HEK293 (cell line): Measurements from ENCODE around the gene RNF121.

Experiments
- CTCF ChIA-PET: fragments of 350-600 bp; formaldehyde crosslinking; extraction: SDS; loops from one replicate; lab custom pipeline; 2021; ENCODE audit warnings: antibody characterized with exemption; lab: Yijun Ruan, JAX
- POLR2A ChIA-PET: fragments of 300-600 bp; formaldehyde crosslinking; extraction: SDS; loops from one replicate; lab custom pipeline; 2020; ENCODE audit warnings: antibody characterized with exemption, inconsistent platforms; lab: Yijun Ruan, JAX
- H3K27ac ChIP-seq: fragments of 200-500 bp; sonication (Bioruptor generic); 2 replicates; pipeline ENCODE4 v1.5.1; 2014; ENCODE audit warnings: low read depth, low read length, control low read depth, inconsistent platforms; ENCODE audit errors: extremely low read depth
- H3K36me3 ChIP-seq, 2 experiments: fragments of 200-500 bp in 1 of 2; sonication (Bioruptor generic) in 1 of 2; 1 replicate in 1 of 2; 2 replicates in 1 of 2; pipeline ENCODE4 v1.5.1; 2014 to 2017; ENCODE audit warnings: inconsistent platforms in 2 of 2, low read length in 2 of 2; ENCODE audit not compliant: control insufficient read depth in 2 of 2, insufficient read depth in 1 of 2
- H3K4me1 ChIP-seq: fragments of 200-500 bp; sonication (Bioruptor generic); 2 replicates; pipeline ENCODE4 v1.5.1; 2014; ENCODE audit warnings: mild to moderate bottlenecking, low read length, inconsistent platforms; ENCODE audit not compliant: control insufficient read depth, insufficient read depth
- H3K4me3 ChIP-seq: 2 replicates; pipeline ENCODE4 v1.5.1; 2011; ENCODE audit warnings: low read depth, mild to moderate bottlenecking, control low read depth, low read length, moderate library complexity
- H3K9me3 ChIP-seq: fragments of 200-500 bp; sonication (Bioruptor generic); 2 replicates; pipeline ENCODE4 v1.5.1; 2014; ENCODE audit warnings: low read depth, low read length, inconsistent platforms; ENCODE audit not compliant: control insufficient read depth, insufficient read depth
- KLF8 ChIP-seq: fragments of 450-650 bp; formaldehyde crosslinking; IDR thresholded peaks from 2 replicates; pipeline ENCODE4 v1.5.1; 2016; ENCODE audit warnings: missing biosample characterization, missing genetic modification characterization
- PRDM6 ChIP-seq: fragments of 450-650 bp; formaldehyde crosslinking; IDR thresholded peaks from 2 replicates; pipeline ENCODE4 v1.5.1; 2017; ENCODE audit warnings: missing biosample characterization, missing genetic modification characterization
- RBAK ChIP-seq: fragments of 450-650 bp; formaldehyde crosslinking; IDR thresholded peaks from 2 replicates; pipeline ENCODE4 v1.5.1; 2016; ENCODE audit warnings: missing biosample characterization, missing genetic modification characterization
- WT1 ChIP-seq: fragments of 450-650 bp; formaldehyde crosslinking; IDR thresholded peaks from 2 replicates; pipeline ENCODE4 v1.5.1; 2016; ENCODE audit warnings: missing biosample characterization, missing genetic modification characterization
- ZBTB44 ChIP-seq: fragments of 450-650 bp; IDR thresholded peaks from 2 replicates; pipeline ENCODE4 v1.5.1; 2018; ENCODE audit warnings: missing biosample characterization, mild to moderate bottlenecking, missing genetic modification characterization
- ZBTB7A ChIP-seq: fragments of 450-650 bp; formaldehyde crosslinking; IDR thresholded peaks from 2 replicates; pipeline ENCODE4 v1.5.1; 2016; ENCODE audit warnings: low read depth, missing biosample characterization, missing genetic modification characterization
- ZEB2 ChIP-seq: fragments of 450-650 bp; formaldehyde crosslinking; IDR thresholded peaks from 2 replicates; pipeline ENCODE4 v1.5.1; 2016; ENCODE audit warnings: missing biosample characterization, missing genetic modification characterization
- ZNF2 ChIP-seq: fragments of 450-650 bp; formaldehyde crosslinking; IDR thresholded peaks from 2 replicates; pipeline ENCODE4 v1.5.1; 2016; ENCODE audit warnings: missing biosample characterization, missing genetic modification characterization
- ZNF202 ChIP-seq: fragments of 450-650 bp; formaldehyde crosslinking; IDR thresholded peaks from 2 replicates; pipeline ENCODE4 v1.5.1; 2016; ENCODE audit warnings: missing biosample characterization, missing genetic modification characterization, borderline replicate concordance
- ZNF211 ChIP-seq: fragments of 450-650 bp; formaldehyde crosslinking; IDR thresholded peaks from 2 replicates; pipeline ENCODE4 v1.5.1; 2016; ENCODE audit warnings: low read depth, missing biosample characterization, missing genetic modification characterization
- ZNF23 ChIP-seq: fragments of 450-650 bp; formaldehyde crosslinking; IDR thresholded peaks from 2 replicates; pipeline ENCODE4 v1.5.1; 2016; ENCODE audit warnings: missing biosample characterization, missing genetic modification characterization, borderline replicate concordance
- ZNF24 ChIP-seq: fragments of 450-650 bp; formaldehyde crosslinking; IDR thresholded peaks from 2 replicates; pipeline ENCODE4 v1.5.1; 2016; ENCODE audit warnings: missing biosample characterization, missing genetic modification characterization
- ZNF26 ChIP-seq: fragments of 450-650 bp; formaldehyde crosslinking; IDR thresholded peaks from 2 replicates; pipeline ENCODE4 v1.5.1; 2016; ENCODE audit warnings: missing biosample characterization, missing genetic modification characterization
- ZNF398 ChIP-seq: fragments of 450-650 bp; formaldehyde crosslinking; IDR thresholded peaks from 2 replicates; pipeline ENCODE4 v1.5.1; 2017; ENCODE audit warnings: missing biosample characterization, missing genetic modification characterization
- ZNF404 ChIP-seq: fragments of 450-650 bp; formaldehyde crosslinking; IDR thresholded peaks from 2 replicates; pipeline ENCODE4 v1.5.1; 2017; ENCODE audit warnings: missing biosample characterization, missing genetic modification characterization
- ZNF544 ChIP-seq: fragments of 450-650 bp; formaldehyde crosslinking; IDR thresholded peaks from 2 replicates; pipeline ENCODE4 v1.5.0; 2017; ENCODE audit warnings: missing biosample characterization, missing genetic modification characterization
- ZNF677 ChIP-seq: fragments of 450-650 bp; IDR thresholded peaks from 2 replicates; pipeline ENCODE4 v1.5.0; 2018; ENCODE audit warnings: missing biosample characterization, mild to moderate bottlenecking, missing genetic modification characterization, moderate library complexity
- ZNF791 ChIP-seq: fragments of 450-650 bp; formaldehyde crosslinking; IDR thresholded peaks from 2 replicates; pipeline ENCODE4 v1.5.1; 2016; ENCODE audit warnings: missing biosample characterization, missing genetic modification characterization
- TF ChIP-seq, protein P1 (sequence below): fragments of 450-650 bp; formaldehyde crosslinking; IDR thresholded peaks from 2 replicates; pipeline ENCODE4 v1.5.1; 2016; ENCODE audit warnings: missing biosample characterization, missing genetic modification characterization

RNF121 gene

DNA sequence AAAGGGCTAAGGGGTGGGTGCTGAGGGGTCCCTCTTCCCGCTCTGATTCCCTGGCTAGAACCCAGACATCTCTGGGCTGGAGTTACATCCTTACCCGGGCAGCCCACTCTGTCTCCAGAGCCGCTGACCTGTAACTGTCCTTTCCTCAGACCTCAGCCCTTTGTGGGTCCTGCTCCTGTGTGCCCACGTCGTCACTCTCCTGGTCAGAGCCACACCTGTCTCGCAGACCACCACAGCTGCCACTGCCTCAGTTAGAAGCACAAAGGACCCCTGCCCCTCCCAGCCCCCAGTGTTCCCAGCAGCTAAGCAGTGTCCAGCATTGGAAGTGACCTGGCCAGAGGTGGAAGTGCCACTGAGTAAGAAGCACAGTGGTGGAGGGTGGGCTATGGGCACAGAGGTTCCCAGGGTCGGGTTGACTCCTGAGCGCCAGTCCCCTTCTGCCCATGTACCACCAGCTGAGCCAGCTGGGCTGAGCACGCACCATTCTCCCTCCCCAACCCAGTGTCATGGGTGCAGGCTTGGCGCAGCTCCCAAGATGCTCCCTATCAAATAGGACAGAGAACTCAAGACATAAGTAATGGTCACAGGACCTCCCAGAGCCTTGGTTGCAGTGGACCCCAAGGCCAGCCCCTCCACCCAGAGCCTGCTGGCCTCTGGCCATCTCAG, 71.5 kb downstream of the RNF121 start:
- Histone ChIP-seq H3K36me3 (peaks cover 0 to 64% of the 10 kb centered on the region in 2 experiments; a peak in 1 of 3 replicates), H3K4me1 (no peaks in the 10 kb centered on the region), H3K4me3 (no peak overlapping the region), H3K27ac (no peak overlapping the region)
- ChIA-PET POLR2A (interaction anchor here (0.6 to 1.8 kb wide), 2 partner anchors 14 to 17 kb away, joined by 3 to 4 read pairs; no protein-coding TSS in a partner anchor), CTCF (interaction anchor here (0.8 to 1.3 kb wide), 4 partner anchors 22 to 25 kb away, joined by 4 to 6 read pairs (median 4); no protein-coding TSS in a partner anchor)
- TF ChIP-seq PRDM6 (tag by site-specific recombination): no peak
- TF ChIP-seq WT1 (tag by site-specific recombination): no peak
- TF ChIP-seq ZNF26 (tag by site-specific recombination): no peak
- TF ChIP-seq, protein P1, sequence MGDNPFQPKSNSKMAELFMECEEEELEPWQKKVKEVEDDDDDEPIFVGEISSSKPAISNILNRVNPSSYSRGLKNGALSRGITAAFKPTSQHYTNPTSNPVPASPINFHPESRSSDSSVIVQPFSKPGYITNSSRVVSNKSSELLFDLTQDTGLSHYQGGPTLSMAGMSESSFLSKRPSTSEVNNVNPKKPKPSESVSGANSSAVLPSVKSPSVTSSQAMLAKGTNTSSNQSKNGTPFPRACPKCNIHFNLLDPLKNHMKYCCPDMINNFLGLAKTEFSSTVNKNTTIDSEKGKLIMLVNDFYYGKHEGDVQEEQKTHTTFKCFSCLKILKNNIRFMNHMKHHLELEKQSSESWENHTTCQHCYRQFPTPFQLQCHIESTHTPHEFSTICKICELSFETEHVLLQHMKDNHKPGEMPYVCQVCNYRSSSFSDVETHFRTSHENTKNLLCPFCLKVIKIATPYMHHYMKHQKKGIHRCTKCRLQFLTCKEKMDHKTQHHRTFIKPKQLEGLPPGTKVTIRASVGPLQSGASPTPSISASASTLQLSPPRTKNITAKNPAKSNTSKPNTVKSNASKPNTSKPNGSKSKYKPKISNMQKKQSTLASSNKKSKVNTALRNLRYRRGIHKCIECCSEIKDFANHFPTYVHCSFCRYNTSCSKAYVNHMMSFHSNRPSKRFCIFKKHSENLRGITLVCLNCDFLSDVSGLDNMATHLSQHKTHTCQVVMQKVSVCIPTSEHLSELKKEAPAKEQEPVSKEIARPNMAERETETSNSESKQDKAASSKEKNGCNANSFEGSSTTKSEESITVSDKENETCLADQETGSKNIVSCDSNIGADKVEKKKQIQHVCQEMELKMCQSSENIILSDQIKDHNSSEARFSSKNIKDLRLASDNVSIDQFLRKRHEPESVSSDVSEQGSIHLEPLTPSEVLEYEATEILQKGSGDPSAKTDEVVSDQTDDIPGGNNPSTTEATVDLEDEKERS (tag by site-specific recombination): no peak
- TF ChIP-seq RBAK (tag by site-specific recombination): no peak
- TF ChIP-seq ZNF791: no peak
- TF ChIP-seq, all 188 proteins: peak for 0
- H3K9me3 ChIP-seq: no peaks in the 10 kb centered on the region

GRCh38 chr11:72001285-72001684, 72.4 kb downstream of the RNF121 start:
- no peaks in the 10 kb centered on the region for H3K4me1 ChIP-seq
- POLR2A ChIA-PET: interaction anchor here (1.8 kb wide), 1 partner anchor 13 kb away, joined by 4 read pairs; no protein-coding TSS in a partner anchor
- TF ChIP-seq ZNF211 (tag by site-specific recombination) (no peak), ZEB2 (tag by site-specific recombination) (no peak), ZNF2 (no peak), ZNF404 (tag by site-specific recombination) (no peak), ZNF23 (tag by site-specific recombination) (no peak), ZBTB7A (tag by site-specific recombination) (no peak), ZBTB44 (tag by site-specific recombination) (no peak), ZNF544 (tag by site-specific recombination) (no peak), ZNF398 (tag by site-specific recombination) (no peak), ZNF24 (tag by site-specific recombination) (no peak), ZNF677 (tag by site-specific recombination) (no peak), ZNF202 (tag by site-specific recombination) (no peak), KLF8 (tag by site-specific recombination) (no peak)
- TF ChIP-seq, all 188 proteins: peak for 0
- CTCF ChIA-PET: interaction anchor here (0.7 to 1.2 kb wide), 2 partner anchors 13 to 23 kb away, joined by 3 to 4 read pairs; no protein-coding TSS in a partner anchor
- no peak overlapping the region for H3K4me3 ChIP-seq
- no peak overlapping the region for H3K27ac ChIP-seq
- H3K9me3 ChIP-seq: no peaks in the 10 kb centered on the region
- peaks cover 0 to 66% of the 10 kb centered on the region in 2 experiments; a peak in 1 of 3 replicates for H3K36me3 ChIP-seq
